Hematopoietic multipotent progenitor cell (in vitro differentiated cells): Measurements from ENCODE around the gene DEFB124. TPM values are rescaled to one million over a fixed set of nuclear protein-coding genes. Genes with fewer than 3 reads are reported as not detected.
A peak's percentile ranks its signal among the peaks of the same experiment; 100 is the strongest.
"Not testable (repeated sequence)": the region's sequence is repeated elsewhere in the genome, so short reads cannot be mapped to it uniquely, and the experiment has no call there.

Source experiments
- DNase-seq, 3 donors: peaks; one replicate each; pipeline ENCODE4 v3.0.0-alpha.2; 2011 to 2015; ENCODE audit warnings: low read depth in 2 of 3, low spot score in 2 of 3
- total RNA-seq: library from RNA; depleted of rRNA; stranded (reverse); fragments of >200 nt; gene quantifications from one replicate; pipeline ENCODE4 v1.2.3, GENCODE V29; 2012

Gene DEFB124
- total RNA-seq = not detected

- peak in 2 of 3 donors; percentile 32 to 40 for DNase-seq
These were observed at the start of gene DEFB124, which contains the start of gene REM1 for GRCh38 chr20:31474758-31475427. Gene DEFB124, minus strand, starts transcription at chr20:31475127. Its CDS starts 2,114 bp downstream, at chr20:31473013. Gene REM1, plus strand, starts transcription at chr20:31475288. Its CDS starts 1,158 bp downstream, at chr20:31476446.

GRCh38 chr20:31523361-31524283 lies 48.7 kb upstream of the DEFB124 start:
- peak in 2 of 3 donors; percentile 79 to 81 for DNase-seq

GRCh38 chr20:31522731-31523130 lies 47.8 kb upstream of the DEFB124 start:
- no peak for DNase-seq

- DNase-seq = not testable (repeated sequence)
These were observed 46.3 kb upstream of the DEFB124 start for GRCh38 chr20:31521267-31521666.

- peak in 2 of 3 donors; percentile 24 for DNase-seq
These were observed 42.4 kb upstream of the DEFB124 start for GRCh38 chr20:31517373-31517772.

- no peak for DNase-seq
These were observed 41.7 kb upstream of the DEFB124 start for GRCh38 chr20:31516651-31517050.

- no peak for DNase-seq
These were observed 41.2 kb upstream of the DEFB124 start for GRCh38 chr20:31516166-31516565.

- DNase-seq = no peak
These were observed 40.8 kb upstream of the DEFB124 start for GRCh38 chr20:31515775-31516107.

- no peak for DNase-seq
These were observed 40.3 kb upstream of the DEFB124 start for GRCh38 chr20:31515072-31515774.

GRCh38 chr20:31514154-31515071 lies 39.5 kb upstream of the DEFB124 start, which contains the start of gene HM13:
Gene HM13, plus strand, starts transcription at chr20:31514442. Its CDS starts 110 bp downstream, at chr20:31514552.
- DNase-seq = peak; percentile 91 to 94 (median 94)

GRCh38 chr20:31508517-31509244 lies 33.8 kb upstream of the DEFB124 start:
- no peak for DNase-seq

GRCh38 chr20:31505903-31506302 lies 31.0 kb upstream of the DEFB124 start:
- DNase-seq = no peak

GRCh38 chr20:31502884-31503673 lies 28.2 kb upstream of the DEFB124 start:
- peak; percentile 53 to 90 (median 75) for DNase-seq

GRCh38 chr20:31500527-31500926 lies 25.6 kb upstream of the DEFB124 start:
- no peak for DNase-seq

- no peak for DNase-seq
These were observed 23.1 kb upstream of the DEFB124 start for GRCh38 chr20:31497838-31498540.

- DNase-seq = no peak
These were observed 21.9 kb upstream of the DEFB124 start for GRCh38 chr20:31496761-31497295.

- DNase-seq = no peak
These were observed 19.2 kb upstream of the DEFB124 start for GRCh38 chr20:31494131-31494530.

- DNase-seq = no peak
These were observed 15.8 kb upstream of the DEFB124 start for GRCh38 chr20:31490752-31491151.
